Caco-2 (cell line): ENCODE data around the gene UBE2N. TPM values are rescaled to one million over a fixed set of nuclear protein-coding genes. Genes with fewer than 3 reads are reported as not detected.
A peak's percentile ranks its signal among the peaks of the same experiment; 100 is the strongest.
"Not testable (repeated sequence)": the region's sequence is repeated elsewhere in the genome, so short reads cannot be mapped to it uniquely, and the experiment has no call there.

Source experiments
- BruUV-seq: library from RNA; stranded (reverse); fragments of 400-500 nt; replicated peaks from 2 replicates; lab custom pipeline; 2021; lab: Mats Ljungman, UMichigan
- CTCF ChIA-PET: fragments of 300-600 bp; sonication (Branson Sonifier 250); formaldehyde crosslinking; loops from one replicate; lab custom pipeline; 2022; ENCODE audit warnings: antibody characterized with exemption; lab: Charles Lee
- POLR2A ChIA-PET: fragments of 300-600 bp; sonication (Branson Sonifier 250); formaldehyde crosslinking; loops from one replicate; lab custom pipeline; 2022; ENCODE audit warnings: antibody characterized with exemption; lab: Charles Lee
- DNase-seq, 2 experiments: peaks; one replicate each; pipeline versions ENCODE4 v3.0.0 to v3.0.0-alpha.2; 2020 to 2022
- H3K27me3 ChIP-seq: replicated peaks from 2 replicates; pipeline ENCODE4 v1.6.0; 2011; ENCODE audit warnings: low read length; ENCODE audit not compliant: control insufficient read depth, insufficient read depth
- H3K36me3 ChIP-seq: 2 replicates; pipeline ENCODE4 v1.5.1; 2011; ENCODE audit warnings: low read length; ENCODE audit not compliant: control insufficient read depth, insufficient read depth
- H3K4me1 ChIP-seq: fragments of 250-450 bp; sonication (Bioruptor Pico); 2 replicates; pipeline ENCODE4 v1.5.1; 2020; ENCODE audit warnings: mild to moderate bottlenecking
- H3K4me3 ChIP-seq: 2 replicates; pipeline ENCODE4 v1.5.1; 2011; ENCODE audit warnings: low read depth, mild to moderate bottlenecking, control low read depth, low read length
- H3K9me3 ChIP-seq: fragments of 250-450 bp; sonication (Bioruptor Pico); 2 replicates; pipeline ENCODE4 v1.5.1; 2020; ENCODE audit warnings: mild to moderate bottlenecking, moderate library complexity
- H3K27ac Mint-ChIP-seq: one replicate; pipeline ENCODE4 v1.8.0; 2022; ENCODE audit warnings: mixed read lengths; ENCODE audit not compliant: unreplicated experiment
- H3K27me3 Mint-ChIP-seq: one replicate; pipeline ENCODE4 v1.8.0; 2022; ENCODE audit warnings: mixed read lengths; ENCODE audit not compliant: insufficient read depth, unreplicated experiment
- H3K36me3 Mint-ChIP-seq: one replicate; pipeline ENCODE4 v1.8.0; 2022; ENCODE audit warnings: mild to moderate bottlenecking, mixed read lengths; ENCODE audit not compliant: insufficient read depth, unreplicated experiment
- H3K4me1 Mint-ChIP-seq: one replicate; pipeline ENCODE4 v1.8.0; 2022; ENCODE audit warnings: low read depth, mixed read lengths; ENCODE audit not compliant: unreplicated experiment
- H3K4me3 Mint-ChIP-seq: one replicate; pipeline ENCODE4 v1.8.0; 2022; ENCODE audit warnings: mild to moderate bottlenecking, moderate library complexity, mixed read lengths; ENCODE audit not compliant: unreplicated experiment
- H3K9me3 Mint-ChIP-seq: one replicate; pipeline ENCODE4 v1.8.0; 2022; ENCODE audit warnings: mixed read lengths; ENCODE audit not compliant: unreplicated experiment
- intact Hi-C: fragments of 100-400 bp; cut with micrococcal nuclease; formaldehyde crosslinking; loops from one replicate; pipeline ENCODE4 v1.10.0; 2022; ENCODE audit not compliant: unreplicated experiment
- total RNA-seq: library from RNA; stranded (reverse); gene quantifications from 2 replicates; pipeline ENCODE4 v1.2.3, GENCODE V29; 2022
- TF ChIP-seq, protein P1 (sequence below), 2 experiments: fragments of 200-600 bp in 1 of 2; IDR thresholded peaks; 1 replicate in 1 of 2; 2 replicates in 1 of 2; pipeline versions ENCODE4 v1.5.1 to v1.8.0; 2011 to 2022; ENCODE audit warnings: antibody characterized with exemption in 1 of 2, control low read depth in 1 of 2, inconsistent platforms in 1 of 2, low read depth in 1 of 2, low read length in 1 of 2, mild to moderate bottlenecking in 1 of 2, moderate library complexity in 1 of 2; ENCODE audit not compliant: insufficient read depth in 1 of 2, severe bottlenecking in 1 of 2, unreplicated experiment in 1 of 2

UBE2N gene
- total RNA-seq, 1 experiment from 2014 or later, result 153 TPM

DNA sequence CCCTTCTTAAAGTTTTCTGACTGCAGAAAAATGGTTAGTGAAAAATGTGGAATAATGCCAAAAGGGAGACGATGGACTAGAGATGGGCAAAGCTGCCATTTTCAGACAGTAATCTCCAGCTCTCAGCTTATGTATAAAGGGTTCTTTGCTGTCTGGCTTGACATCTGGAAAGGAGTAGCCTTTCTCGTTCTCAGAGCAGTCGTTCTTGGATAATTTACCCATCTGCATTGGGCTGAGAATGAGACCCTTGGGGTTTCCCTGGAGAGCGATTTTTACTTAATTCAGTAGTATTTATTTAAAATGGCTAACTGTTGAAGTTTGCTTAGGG, 62.8 kb downstream of the UBE2N start:
- Histone ChIP-seq H3K27me3 (no peaks in the 10 kb centered on the region), H3K9me3 (no peaks in the 10 kb centered on the region), H3K4me3 (peak overlapping the region; percentile 83), H3K4me1 (peaks cover 36% of the 10 kb centered on the region), H3K36me3 (no peaks in the 10 kb centered on the region; the same call in 1 of the 2 replicates)
- intact Hi-C loops, result loop anchor here (5.0 kb wide), 2 partner anchors 202 to 452 kb away; partner anchors contain the start of gene EEA1
- peaks cover 73% of the 10 kb centered on the region for H3K36me3 Mint-ChIP-seq
- BruUV-seq, result no TSS peak
- no peaks in the 10 kb centered on the region for H3K9me3 Mint-ChIP-seq
- no peaks in the 10 kb centered on the region for H3K27me3 Mint-ChIP-seq
- peak overlapping the region; percentile 80 for H3K4me3 Mint-ChIP-seq
- no peak for DNase-seq
- H3K27ac Mint-ChIP-seq, result peak overlapping the region; percentile 90
- H3K4me1 Mint-ChIP-seq, result peaks cover 22% of the 10 kb centered on the region
- ChIA-PET CTCF (interaction anchor here (0.7 kb wide), 1 partner anchor 62 kb away, joined by 4 read pairs; no protein-coding TSS in a partner anchor), POLR2A (no interaction called here)
- TF ChIP-seq, protein P1, sequence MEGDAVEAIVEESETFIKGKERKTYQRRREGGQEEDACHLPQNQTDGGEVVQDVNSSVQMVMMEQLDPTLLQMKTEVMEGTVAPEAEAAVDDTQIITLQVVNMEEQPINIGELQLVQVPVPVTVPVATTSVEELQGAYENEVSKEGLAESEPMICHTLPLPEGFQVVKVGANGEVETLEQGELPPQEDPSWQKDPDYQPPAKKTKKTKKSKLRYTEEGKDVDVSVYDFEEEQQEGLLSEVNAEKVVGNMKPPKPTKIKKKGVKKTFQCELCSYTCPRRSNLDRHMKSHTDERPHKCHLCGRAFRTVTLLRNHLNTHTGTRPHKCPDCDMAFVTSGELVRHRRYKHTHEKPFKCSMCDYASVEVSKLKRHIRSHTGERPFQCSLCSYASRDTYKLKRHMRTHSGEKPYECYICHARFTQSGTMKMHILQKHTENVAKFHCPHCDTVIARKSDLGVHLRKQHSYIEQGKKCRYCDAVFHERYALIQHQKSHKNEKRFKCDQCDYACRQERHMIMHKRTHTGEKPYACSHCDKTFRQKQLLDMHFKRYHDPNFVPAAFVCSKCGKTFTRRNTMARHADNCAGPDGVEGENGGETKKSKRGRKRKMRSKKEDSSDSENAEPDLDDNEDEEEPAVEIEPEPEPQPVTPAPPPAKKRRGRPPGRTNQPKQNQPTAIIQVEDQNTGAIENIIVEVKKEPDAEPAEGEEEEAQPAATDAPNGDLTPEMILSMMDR (IDR thresholded peaks at IDR 0.05; ENCODE audit: insufficient read depth in 1 of 2, low read depth in 1 of 2, low read length in 1 of 2, severe bottlenecking in 1 of 2, unreplicated experiment in 1 of 2), result no peak

DNA sequence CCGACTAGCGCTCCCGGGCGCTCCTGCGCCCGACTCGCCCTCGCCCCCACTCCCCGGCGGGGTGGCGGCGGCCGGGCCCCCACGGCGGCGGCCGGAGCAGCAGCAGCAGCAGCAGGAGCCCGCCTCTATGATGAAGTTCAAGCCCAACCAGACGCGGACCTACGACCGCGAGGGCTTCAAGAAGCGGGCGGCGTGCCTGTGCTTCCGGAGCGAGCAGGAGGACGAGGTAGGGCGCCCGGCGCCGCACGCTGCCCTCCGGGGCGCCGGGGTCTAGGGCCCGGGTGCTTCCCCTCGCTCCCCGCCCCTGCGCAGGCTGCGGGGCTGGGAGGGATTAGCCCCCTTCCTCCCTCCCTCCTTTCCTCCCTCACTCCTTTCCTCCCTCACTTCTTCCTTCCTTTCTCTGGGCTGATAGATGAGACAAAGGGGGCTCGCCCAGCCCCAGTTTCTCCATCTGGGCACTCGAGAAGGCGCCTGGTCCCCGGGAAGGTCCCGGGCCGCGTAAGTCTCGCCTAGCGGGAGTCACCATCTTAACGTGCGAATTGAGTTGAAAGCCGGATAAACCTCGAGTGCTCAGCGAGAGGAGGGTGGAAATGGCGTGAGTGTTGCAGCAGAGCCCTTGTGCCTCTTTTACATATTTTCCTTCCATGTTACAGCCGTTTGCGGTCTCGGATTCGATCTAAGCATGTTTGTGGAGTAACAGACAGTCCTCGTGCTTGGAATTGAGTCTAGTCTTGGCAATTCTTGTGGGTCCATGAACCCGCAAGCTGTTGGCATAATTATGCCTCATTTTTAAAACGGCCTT, 63.4 kb downstream of the UBE2N start:
- BruUV-seq, H3K36me3 ChIP-seq, H3K27me3 Mint-ChIP-seq, H3K27me3 ChIP-seq, H3K9me3 ChIP-seq, H3K9me3 Mint-ChIP-seq, POLR2A ChIA-PET: not testable (repeated sequence)
- DNase-seq, result peak in 1 of 2 experiments; percentile 26
- Mint-ChIP-seq H3K36me3 (peaks cover 67% of the 10 kb centered on the region), H3K4me1 (peaks cover 27% of the 10 kb centered on the region), H3K27ac (peak overlapping the region; percentile 91), H3K4me3 (peak overlapping the region; percentile 80)
- CTCF ChIA-PET, result interaction anchor here (0.7 kb wide), 1 partner anchor 62 kb away, joined by 4 read pairs; no protein-coding TSS in a partner anchor
- intact Hi-C loops, result loop anchor here (5.0 kb wide), 2 partner anchors 201 to 451 kb away; partner anchors contain the start of gene EEA1
- Histone ChIP-seq H3K4me3 (peak overlapping the region; percentile 83), H3K4me1 (peaks cover 34% of the 10 kb centered on the region)

DNA sequence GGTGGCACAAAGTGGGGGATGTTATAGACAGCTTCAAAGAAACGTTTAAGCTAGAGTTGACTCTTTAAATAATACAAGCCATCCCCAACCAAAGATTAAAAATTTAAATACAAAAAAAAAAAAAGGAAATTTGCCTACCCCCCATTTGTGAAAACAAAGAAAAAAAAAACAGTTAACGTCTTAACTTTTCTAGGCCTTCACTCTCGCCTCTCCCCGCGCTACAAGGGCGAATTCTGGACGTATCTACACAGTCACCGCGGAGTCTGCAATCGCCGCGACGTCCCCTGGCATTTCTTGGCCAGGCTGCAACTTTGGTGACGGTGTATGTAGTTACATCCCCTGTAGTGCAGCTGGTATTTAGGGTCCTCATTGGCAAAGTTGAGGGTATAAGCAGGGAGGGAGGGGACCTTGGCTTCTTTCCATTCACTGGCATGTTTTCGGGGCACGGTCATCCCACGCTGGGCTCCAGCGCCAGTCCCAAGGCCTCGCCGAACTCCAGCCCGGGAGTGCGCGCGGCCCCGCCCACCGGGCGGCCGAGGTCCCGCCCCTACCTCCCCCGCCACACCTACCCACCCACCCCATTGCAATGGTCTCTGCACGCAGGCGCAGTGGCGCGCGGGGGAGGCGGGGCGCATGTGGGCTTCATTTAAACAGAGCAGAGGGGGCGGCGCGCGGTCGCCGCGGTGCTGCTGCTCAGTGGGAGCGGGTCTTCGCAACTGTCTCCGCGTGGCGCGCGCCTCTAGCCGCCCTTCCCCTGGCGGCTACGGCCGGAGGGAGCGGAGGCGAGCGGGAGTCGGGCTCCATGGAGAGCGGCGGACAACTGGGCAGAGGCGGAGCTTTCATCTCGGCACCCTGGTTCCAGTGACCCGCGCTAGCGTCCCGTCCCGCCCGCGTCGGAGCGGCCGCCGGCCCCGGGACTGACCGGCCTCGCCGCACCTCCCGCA, 64.2 kb downstream of the UBE2N start, which contains the start of gene NUDT4:
Gene NUDT4, plus strand, starts transcription at position 674 of the 944 bp plus-strand sequence. CDS start 398 bp downstream, outside the sequence.
- H3K36me3 ChIP-seq, result no peaks in the 10 kb centered on the region; the same call in 1 of the 2 replicates
- H3K27me3 ChIP-seq, result no peaks in the 10 kb centered on the region
- H3K4me1 Mint-ChIP-seq, result peaks cover 31% of the 10 kb centered on the region
- DNase-seq, result peak; percentile 97 to 98
- ChIA-PET POLR2A (interaction anchor here (0.7 kb wide), 1 partner anchor 223 kb away, joined by 3 read pairs; no protein-coding TSS in a partner anchor), CTCF (interaction anchor here (0.7 kb wide), 1 partner anchor 41 kb away, joined by 3 read pairs; no protein-coding TSS in a partner anchor)
- peak within 1 kb of the TSS; percentile 91 for H3K27ac Mint-ChIP-seq
- intact Hi-C loops, result loop anchor here (1.0 to 5.0 kb wide), 6 partner anchors 41 to 450 kb away; partner anchors contain the start of gene EEA1
- peaks cover 35% of the 10 kb centered on the region for H3K4me1 ChIP-seq
- peak within 1 kb of the TSS; percentile 80 for H3K4me3 Mint-ChIP-seq
- H3K9me3 Mint-ChIP-seq, result no peaks in the 10 kb centered on the region
- TF ChIP-seq, protein P1 (IDR thresholded peaks at IDR 0.05; ENCODE audit: insufficient read depth in 1 of 2, low read depth in 1 of 2, low read length in 1 of 2, severe bottlenecking in 1 of 2, unreplicated experiment in 1 of 2), result no peak
- H3K36me3 Mint-ChIP-seq, result peaks cover 58% of the 10 kb centered on the region
- BruUV-seq, result TSS peak; percentile 79
- H3K27me3 Mint-ChIP-seq, result no peaks in the 10 kb centered on the region
- no peaks in the 10 kb centered on the region for H3K9me3 ChIP-seq
- peak within 1 kb of the TSS; percentile 96 for H3K4me3 ChIP-seq
